Liver (tissue), 9 donors: ENCODE data around the gene CACNA1C. TPM values are rescaled to one million over a fixed set of nuclear protein-coding genes. Genes with fewer than 3 reads are reported as not detected.

Source experiments
- DNase-seq: peaks from one replicate; pipeline ENCODE4 v3.0.0-alpha.2; 2017; ENCODE audit warnings: low spot score
- H3K27ac ChIP-seq, 2 donors: one replicate each; pipeline ENCODE4 v1.7.0; 2013; ENCODE audit warnings: inconsistent platforms in 2 of 2, low read length in 2 of 2, control low read depth in 1 of 2, low read depth in 1 of 2, mild to moderate bottlenecking in 1 of 2
- H3K27me3 ChIP-seq, 4 donors: one replicate each; pipeline versions ENCODE4 v1.6.1 to v1.7.0; 2013; ENCODE audit warnings: low read length in 3 of 4, inconsistent platforms in 1 of 4, mild to moderate bottlenecking in 1 of 4, moderate library complexity in 1 of 4; ENCODE audit not compliant: control insufficient read depth in 4 of 4, insufficient read depth in 4 of 4
- H3K36me3 ChIP-seq, 4 donors: one replicate each; pipeline versions ENCODE4 v1.6.1 to v1.7.0; 2013; ENCODE audit warnings: low read length in 3 of 4, mild to moderate bottlenecking in 3 of 4, low read depth in 1 of 4, moderate library complexity in 1 of 4; ENCODE audit not compliant: control insufficient read depth in 4 of 4, insufficient read depth in 3 of 4
- H3K4me1 ChIP-seq, 4 donors: one replicate each; pipeline versions ENCODE4 v1.6.1 to v1.7.0; 2013; ENCODE audit warnings: low read length in 3 of 4, mild to moderate bottlenecking in 3 of 4, moderate library complexity in 1 of 4; ENCODE audit not compliant: control insufficient read depth in 4 of 4, insufficient read depth in 4 of 4
- H3K4me3 ChIP-seq, 3 donors: one replicate each; pipeline versions ENCODE4 v1.6.1 to v1.7.0; 2013; ENCODE audit warnings: low read length in 3 of 3, control low read depth in 1 of 3, low read depth in 1 of 3, mild to moderate bottlenecking in 1 of 3
- H3K9ac ChIP-seq, 2 donors: one replicate each; pipeline ENCODE4 v1.7.0; 2013; ENCODE audit warnings: low read length in 2 of 2, mild to moderate bottlenecking in 2 of 2, moderate library complexity in 2 of 2, control low read depth in 1 of 2, low read depth in 1 of 2
- H3K9me3 ChIP-seq, 4 donors: one replicate each; pipeline versions ENCODE4 v1.6.1 to v1.7.0; 2013; ENCODE audit warnings: low read length in 3 of 4; ENCODE audit not compliant: control insufficient read depth in 4 of 4
- ATF3 ChIP-seq: IDR thresholded peaks from 2 replicates; pipeline ENCODE4 v1.6.1; 2016; ENCODE audit warnings: antibody characterized with exemption
- FOXA1 ChIP-seq: IDR thresholded peaks from 2 replicates; pipeline ENCODE4 v1.6.1; 2016; ENCODE audit warnings: antibody characterized with exemption
- FOXA2 ChIP-seq: IDR thresholded peaks from 2 replicates; pipeline ENCODE4 v1.6.1; 2016; ENCODE audit warnings: antibody characterized with exemption
- GABPA ChIP-seq, 2 donors: IDR thresholded peaks in 1 of 2; conservative IDR thresholded peaks in 1 of 2; 2 replicates each; pipeline ENCODE4 v1.6.1; 2016; ENCODE audit warnings: antibody characterized with exemption in 2 of 2, mild to moderate bottlenecking in 1 of 2, moderate library complexity in 1 of 2
- HNF4G ChIP-seq: IDR thresholded peaks from 2 replicates; pipeline ENCODE4 v1.6.1; 2016; ENCODE audit warnings: antibody characterized with exemption
- JUND ChIP-seq, 2 donors: IDR thresholded peaks; 2 replicates each; pipeline ENCODE4 v1.6.1; 2016; ENCODE audit warnings: antibody characterized with exemption in 2 of 2
- NR2F2 ChIP-seq: IDR thresholded peaks from 2 replicates; pipeline ENCODE4 v1.6.1; 2016; ENCODE audit warnings: antibody characterized with exemption
- RAD21 ChIP-seq, 2 donors: IDR thresholded peaks; 2 replicates each; pipeline ENCODE4 v1.6.1; 2016; ENCODE audit warnings: antibody characterized with exemption in 2 of 2, mild to moderate bottlenecking in 2 of 2
- REST ChIP-seq: IDR thresholded peaks from 2 replicates; pipeline ENCODE4 v1.6.1; 2016; ENCODE audit warnings: antibody characterized with exemption, mild to moderate bottlenecking
- RXRA ChIP-seq, 2 donors: IDR thresholded peaks; 2 replicates each; pipeline ENCODE4 v1.6.1; 2017 to 2018; ENCODE audit warnings: antibody characterized with exemption in 2 of 2, mild to moderate bottlenecking in 1 of 2
- SP1 ChIP-seq: IDR thresholded peaks from 2 replicates; pipeline ENCODE4 v1.6.1; 2018; ENCODE audit warnings: antibody characterized with exemption, mild to moderate bottlenecking
- YY1 ChIP-seq: IDR thresholded peaks from 2 replicates; pipeline ENCODE4 v1.6.1; 2016; ENCODE audit warnings: antibody characterized with exemption, mild to moderate bottlenecking
- ZBTB33 ChIP-seq: IDR thresholded peaks from 2 replicates; pipeline ENCODE4 v1.6.1; 2016; ENCODE audit warnings: antibody characterized with exemption
- WGBS: extraction: QIAGEN DNeasy Blood & Tissue Kit; methylation state at CpG from one replicate; pipeline ENCODE4 v1.1.7; 2013; 5-methylcytosine and 5-hydroxymethylcytosine counted together
- polyA plus RNA-seq, 2 donors: library from polyadenylated mRNA; stranded (reverse) in 1 of 2; unstranded in 1 of 2; fragments of 200-250 nt in 1 of 2; fragments of >200 nt in 1 of 2; fragmentation: Nextera tagmentation in 1 of 2; extraction: Ambion mirVana in 1 of 2; gene quantifications; one replicate each; pipeline versions ENCODE4 v1.2.1 to v1.2.3, GENCODE V29; 2013 to 2015
- total RNA-seq, 2 donors: library from RNA; depleted of rRNA; stranded (reverse); fragments of >200 nt; gene quantifications; one replicate each; pipeline ENCODE4 v1.2.3, GENCODE V29; 2014
- donor health status: healthy.
- donor health status: healthy.
- donor health status: healthy.
- donor health status: healthy.
- donor health status: healthy.

The CACNA1C gene
- total and polyA plus RNA-seq, 4 donors, result 0.23 to 1.9 (median 0.41) TPM

GRCh38 chr12:2113119-2113912 lies 60.5 kb downstream of the CACNA1C start:
- no peaks in the 10 kb centered on the region for H3K27me3 ChIP-seq
- H3K9me3 ChIP-seq, result no peaks in the 10 kb centered on the region
- WGBS, result 88% methylated on average over 14 of the region's 14 CpGs
- H3K4me1 ChIP-seq, result no peaks in the 10 kb centered on the region
- no peak for TF ChIP-seq ZBTB33
- H3K36me3 ChIP-seq, result no peaks in the 10 kb centered on the region
- DNase-seq, result no peak
- H3K27ac ChIP-seq, result no peak overlapping the region
- H3K9ac ChIP-seq, result no peak overlapping the region
- H3K4me3 ChIP-seq, result no peak overlapping the region

- TF ChIP-seq YY1, result no peak
- no peak for TF ChIP-seq FOXA2
- TF ChIP-seq JUND (IDR thresholded peaks at IDR 0.05), result no peak
- no peaks in the 10 kb centered on the region for H3K36me3 ChIP-seq
- H3K4me1 ChIP-seq, result no peaks in the 10 kb centered on the region
- no peak overlapping the region for H3K4me3 ChIP-seq
- no peak overlapping the region for H3K27ac ChIP-seq
- no peak overlapping the region for H3K9ac ChIP-seq
- no peaks in the 10 kb centered on the region for H3K27me3 ChIP-seq
- DNase-seq, result no peak
- WGBS, result 62% methylated on average over 2 of the region's 2 CpGs
- no peaks in the 10 kb centered on the region for H3K9me3 ChIP-seq
Measured at GRCh38 chr12:2114071-2114470, 61.3 kb downstream of the CACNA1C start.

- Histone ChIP-seq H3K27me3 (no peaks in the 10 kb centered on the region), H3K27ac (no peak overlapping the region), H3K9me3 (no peaks in the 10 kb centered on the region), H3K4me3 (no peak overlapping the region), H3K4me1 (no peaks in the 10 kb centered on the region), H3K9ac (no peak overlapping the region), H3K36me3 (no peaks in the 10 kb centered on the region)
- 93% methylated on average over 31 of the region's 31 CpGs for WGBS
- DNase-seq, result no peak
- no peak for TF ChIP-seq FOXA2
- no peak for TF ChIP-seq NR2F2
- no peak for TF ChIP-seq ATF3
- TF ChIP-seq GABPA (IDR thresholded peaks at IDR 0.05 in 1 of 2, conservative IDR thresholded peaks at IDR 0.05 in 1 of 2), result no peak
- TF ChIP-seq RXRA (IDR thresholded peaks at IDR 0.05), result no peak
- TF ChIP-seq FOXA1, result no peak
- no peak for TF ChIP-seq RAD21 (IDR thresholded peaks at IDR 0.05)
Measured at GRCh38 chr12:2115101-2115845, 62.5 kb downstream of the CACNA1C start.

- TF ChIP-seq REST (no peak), GABPA (IDR thresholded peaks at IDR 0.05 in 1 of 2, conservative IDR thresholded peaks at IDR 0.05 in 1 of 2) (no peak), SP1 (no peak), HNF4G (no peak), RAD21 (IDR thresholded peaks at IDR 0.05) (no peak)
- no peaks in the 10 kb centered on the region for H3K27me3 ChIP-seq
- no peak overlapping the region for H3K9ac ChIP-seq
- H3K4me3 ChIP-seq, result no peak overlapping the region
- no peak for DNase-seq
- no peak overlapping the region for H3K27ac ChIP-seq
- no peaks in the 10 kb centered on the region for H3K4me1 ChIP-seq
- H3K36me3 ChIP-seq, result no peaks in the 10 kb centered on the region
- H3K9me3 ChIP-seq, result no peaks in the 10 kb centered on the region
- 97% methylated on average over 7 of the region's 7 CpGs for WGBS
Measured at GRCh38 chr12:2117541-2117940, 64.8 kb downstream of the CACNA1C start.
